PC-3 (cell line): Measurements from ENCODE around the gene KCNK4. TPM values are rescaled to one million over a fixed set of nuclear protein-coding genes. Genes with fewer than 3 reads are reported as not detected.
A peak's percentile ranks its signal among the peaks of the same experiment; 100 is the strongest.

Source experiments
- ATAC-seq: fragments of 200-7000 bp; cut with Tn5 transposase; 2 replicates; pipeline ENCODE4 v1.9.1; 2020; ENCODE audit warnings: mild to moderate bottlenecking, moderate library complexity
- BruUV-seq: library from RNA; stranded (reverse); fragments of 400-500 nt; replicated peaks from 2 replicates; lab custom pipeline; 2021; lab: Mats Ljungman, UMichigan
- CTCF ChIA-PET: fragments of 300-600 bp; sonication (Branson Sonifier 250); formaldehyde crosslinking; loops from one replicate; lab custom pipeline; 2022; ENCODE audit warnings: antibody characterized with exemption; lab: Charles Lee
- POLR2A ChIA-PET: fragments of 300-600 bp; sonication (Branson Sonifier 250); formaldehyde crosslinking; loops from one replicate; lab custom pipeline; 2022; ENCODE audit warnings: antibody characterized with exemption; ENCODE audit not compliant: unreplicated experiment; lab: Charles Lee
- DNase-seq: peaks from one replicate; pipeline ENCODE4 v3.0.0-alpha.2; 2015
- H2AFZ ChIP-seq: fragments of 300-600 bp; sonication (generic); 2 replicates; pipeline ENCODE4 v1.6.0; 2016; ENCODE audit warnings: antibody characterized with exemption, low read length
- H3F3A ChIP-seq: fragments of 300-600 bp; sonication (generic); one replicate; pipeline ENCODE4 v1.6.0; 2017; ENCODE audit warnings: antibody characterized with exemption, low read length, control low read depth, mild to moderate bottlenecking; ENCODE audit not compliant: unreplicated experiment
- H3K27ac ChIP-seq: fragments of 300-600 bp; sonication (generic); 2 replicates; pipeline ENCODE4 v1.5.1; 2016; ENCODE audit warnings: mild to moderate bottlenecking, low read length
- H3K27me3 ChIP-seq: fragments of 300-600 bp; sonication (generic); 2 replicates; pipeline ENCODE4 v1.6.1; 2016; ENCODE audit warnings: low read length, mixed read lengths
- H3K36me3 ChIP-seq: fragments of 300-600 bp; sonication (generic); 2 replicates; pipeline ENCODE4 v1.6.1; 2016; ENCODE audit warnings: low read depth, mixed run types, low read length, mixed read lengths
- H3K4me1 ChIP-seq: fragments of 300-600 bp; sonication (generic); 2 replicates; pipeline ENCODE4 v1.5.1; 2016; ENCODE audit warnings: low read length; ENCODE audit not compliant: insufficient read depth
- H3K4me2 ChIP-seq: fragments of 300-600 bp; sonication (generic); 2 replicates; pipeline ENCODE4 v1.6.0; 2016; ENCODE audit warnings: low read length
- H3K4me3 ChIP-seq: fragments of 300-600 bp; sonication (generic); 2 replicates; pipeline ENCODE4 v1.5.1; 2016; ENCODE audit warnings: mild to moderate bottlenecking, low read length, mixed read lengths
- H3K79me2 ChIP-seq: fragments of 300-600 bp; sonication (generic); 2 replicates; pipeline ENCODE4 v1.6.1; 2017; ENCODE audit warnings: low read length, mixed read lengths
- H3K9ac ChIP-seq: fragments of 300-600 bp; sonication (generic); 2 replicates; pipeline ENCODE4 v1.6.0; 2016; ENCODE audit warnings: mild to moderate bottlenecking, low read length
- H3K9me2 ChIP-seq: fragments of 300-600 bp; sonication (generic); replicated peaks from 2 replicates; pipeline ENCODE4 v1.6.1; 2016; ENCODE audit warnings: mixed run types, low read length, mixed read lengths
- H3K9me3 ChIP-seq: fragments of 300-600 bp; sonication (generic); 2 replicates; pipeline ENCODE4 v1.6.1; 2016; ENCODE audit warnings: low read length, mixed read lengths
- H4K20me1 ChIP-seq: fragments of 300-600 bp; sonication (generic); 2 replicates; pipeline ENCODE4 v1.6.1; 2016; ENCODE audit warnings: low read length, mixed read lengths
- CTCF ChIP-seq: fragments of 300-600 bp; sonication (generic); conservative IDR thresholded peaks from 2 replicates; pipeline ENCODE4 v1.5.1; 2017; ENCODE audit warnings: antibody characterized with exemption, low read depth, mild to moderate bottlenecking, low read length
- EZH2 ChIP-seq: fragments of 300-600 bp; sonication (generic); IDR thresholded peaks from one replicate; pipeline ENCODE4 v1.6.1; 2017; ENCODE audit warnings: antibody characterized with exemption, mild to moderate bottlenecking, low read length; ENCODE audit not compliant: unreplicated experiment
- EZH2phosphoT487 ChIP-seq: fragments of 300-600 bp; sonication (generic); IDR thresholded peaks from 2 replicates; pipeline ENCODE4 v1.6.1; 2018; ENCODE audit warnings: mild to moderate bottlenecking, antibody characterized with exemption, low read length, borderline replicate concordance
- intact Hi-C: fragments of 100-400 bp; cut with micrococcal nuclease; formaldehyde crosslinking; loops from 2 replicates; pipeline ENCODE4 v1.9.0; 2023
- total RNA-seq: library from RNA; depleted of rRNA; stranded (reverse); fragments of >200 nt; gene quantifications from 2 replicates; pipeline ENCODE4 v1.2.3, GENCODE V29; 2014

The KCNK4 gene
- total RNA-seq, 1 experiment from 2014 or later: 1.2 TPM

DNA sequence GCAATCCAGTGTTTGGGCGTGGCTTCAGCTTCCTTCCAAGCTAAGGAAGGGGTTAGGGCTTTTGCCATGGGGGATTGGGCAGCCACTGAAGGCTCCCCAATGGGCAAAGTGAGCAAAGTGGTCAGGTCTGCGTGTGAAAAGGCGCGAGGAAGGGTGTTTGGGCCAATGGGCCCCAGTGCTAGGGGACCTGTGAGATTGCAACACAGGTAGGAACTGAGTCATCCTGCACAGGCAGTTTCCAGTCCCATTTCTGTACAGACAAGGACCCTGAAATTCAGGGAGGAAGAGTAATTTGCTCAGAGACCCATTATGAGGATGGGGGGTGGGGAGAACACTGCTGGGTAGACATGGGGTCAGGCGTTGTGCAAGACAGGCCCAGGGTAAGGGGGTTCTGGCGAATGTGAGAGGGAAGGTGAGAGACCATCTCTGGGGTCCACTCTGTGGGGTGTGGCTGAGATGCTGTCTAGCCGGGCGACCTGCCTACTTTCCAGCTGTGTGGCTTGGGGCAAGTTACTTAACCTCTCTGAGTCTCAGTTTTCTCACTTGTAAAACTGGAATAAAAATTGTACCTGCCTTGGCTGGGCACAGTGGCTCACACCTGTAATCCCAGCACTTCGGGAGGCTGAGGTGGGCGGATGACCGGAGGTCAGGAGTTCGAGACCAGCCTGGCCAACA, 56.2 kb downstream of the KCNK4 start:
- H3K79me2 ChIP-seq: no peaks in the 10 kb centered on the region
- TF ChIP-seq CTCF (no peak), EZH2phosphoT487 (no peak), EZH2 (no peak)
- H3K9ac ChIP-seq: no peak overlapping the region
- no peaks in the 10 kb centered on the region for H3K9me2 ChIP-seq
- ATAC-seq (no peak), DNase-seq (peak; percentile 58)
- intact Hi-C loops: no loop called here
- CTCF ChIA-PET: interaction anchor here (2.2 kb wide), 1 partner anchor 8 kb away, joined by 9 read pairs; no protein-coding TSS in a partner anchor
- H3K27ac ChIP-seq: no peak overlapping the region
- no peaks in the 10 kb centered on the region for H3K9me3 ChIP-seq
- H3K36me3 ChIP-seq: no peaks in the 10 kb centered on the region
- peaks cover 6% of the 10 kb centered on the region for H3K4me1 ChIP-seq
- no peak overlapping the region for H3K4me3 ChIP-seq
- no TSS peak for BruUV-seq
- no peaks in the 10 kb centered on the region for H4K20me1 ChIP-seq
- POLR2A ChIA-PET: no interaction called here
- peak overlapping the region; percentile 15; the same call in 1 of the 2 replicates for H2AFZ ChIP-seq
- no peak overlapping the region for H3K4me2 ChIP-seq
- no peaks in the 10 kb centered on the region for H3K27me3 ChIP-seq
- H3F3A ChIP-seq: no peaks in the 10 kb centered on the region

DNA sequence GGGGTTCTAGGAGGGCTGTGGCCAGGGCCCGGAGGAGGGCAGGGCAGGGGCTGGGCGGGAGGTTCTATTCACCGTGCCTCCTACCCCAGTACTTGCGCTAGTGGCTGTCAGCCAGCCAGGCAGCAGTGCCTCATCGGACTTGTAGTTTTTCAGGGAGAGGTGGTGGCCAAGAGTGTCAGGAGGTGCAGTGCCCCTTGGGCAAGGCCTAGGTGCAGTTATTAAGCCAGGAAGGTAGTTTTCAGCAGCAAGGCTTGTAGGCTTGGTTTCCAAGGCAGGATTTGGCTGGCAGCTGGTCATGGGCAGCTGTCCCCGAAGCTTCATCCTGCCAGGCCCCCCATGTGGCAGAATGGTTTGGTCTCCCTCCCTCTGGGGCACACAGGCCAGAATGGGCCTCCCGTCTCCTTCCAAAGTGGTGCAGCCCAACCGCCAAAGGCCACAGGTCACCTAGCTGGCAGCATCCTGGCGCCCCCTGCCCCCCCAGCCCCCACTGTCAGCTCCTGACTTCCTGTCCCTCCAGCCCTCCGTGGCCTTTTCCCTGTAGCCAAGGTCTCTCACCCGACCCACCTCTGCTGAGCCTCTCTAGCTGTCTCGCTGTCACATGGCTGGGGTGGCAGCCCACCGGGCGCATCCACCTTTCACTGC, 57.4 kb downstream of the KCNK4 start:
- BruUV-seq: no TSS peak
- Histone ChIP-seq H3K4me2 (no peak overlapping the region), H3K4me1 (peaks cover 6% of the 10 kb centered on the region), H4K20me1 (no peaks in the 10 kb centered on the region), H3K9ac (no peak overlapping the region), H3K27ac (no peak overlapping the region), H3K27me3 (no peaks in the 10 kb centered on the region), H3K36me3 (no peaks in the 10 kb centered on the region), H2AFZ (no peak overlapping the region), H3K79me2 (no peaks in the 10 kb centered on the region), H3K9me2 (no peaks in the 10 kb centered on the region), H3K4me3 (no peak overlapping the region), H3F3A (no peaks in the 10 kb centered on the region), H3K9me3 (no peaks in the 10 kb centered on the region)
- ATAC-seq: no peak
- no peak for TF ChIP-seq CTCF
- no peak for TF ChIP-seq EZH2
- TF ChIP-seq EZH2phosphoT487: no peak
- POLR2A ChIA-PET: no interaction called here
- intact Hi-C loops: no loop called here
- CTCF ChIA-PET: no interaction called here
- no peak for DNase-seq

DNA sequence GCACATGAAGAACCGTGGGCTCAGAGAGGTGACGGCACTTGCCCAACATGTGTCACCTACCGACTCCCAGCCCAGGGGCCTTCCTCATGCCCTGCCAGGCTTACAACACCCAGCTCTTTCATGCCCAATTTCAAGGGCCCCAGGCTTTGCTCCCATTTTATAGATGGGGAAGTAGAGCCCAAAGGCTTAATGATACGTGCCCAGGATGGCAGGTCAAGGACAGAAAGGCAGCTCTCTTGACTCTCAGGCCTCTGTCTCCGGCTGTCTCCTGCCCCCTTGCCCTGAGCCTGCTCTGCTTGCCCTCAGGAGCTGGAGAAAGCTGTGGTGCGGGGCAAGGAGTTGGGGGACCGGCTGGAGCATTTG, 57.9 kb downstream of the KCNK4 start:
- no peaks in the 10 kb centered on the region for H3K27me3 ChIP-seq
- no peaks in the 10 kb centered on the region for H3K9me3 ChIP-seq
- DNase-seq: no peak
- intact Hi-C loops: no loop called here
- peaks cover 6% of the 10 kb centered on the region for H3K4me1 ChIP-seq
- BruUV-seq: no TSS peak
- no peaks in the 10 kb centered on the region for H3K79me2 ChIP-seq
- H3K4me3 ChIP-seq: no peak overlapping the region
- TF ChIP-seq EZH2 (no peak), CTCF (no peak), EZH2phosphoT487 (no peak)
- no peaks in the 10 kb centered on the region for H3F3A ChIP-seq
- ATAC-seq: no peak
- CTCF ChIA-PET: no interaction called here
- POLR2A ChIA-PET: interaction anchor here (0.7 kb wide), 1 partner anchor 31 kb away, joined by 3 read pairs; the partner anchor contains the start of genes PRDX5 and TRMT112
- no peaks in the 10 kb centered on the region for H3K36me3 ChIP-seq
- H3K9me2 ChIP-seq: no peaks in the 10 kb centered on the region
- no peaks in the 10 kb centered on the region for H4K20me1 ChIP-seq
- H3K9ac ChIP-seq: no peak overlapping the region
- no peak overlapping the region for H2AFZ ChIP-seq
- H3K27ac ChIP-seq: no peak overlapping the region
- H3K4me2 ChIP-seq: no peak overlapping the region
